T-cell (primary cell): Measurements from ENCODE around the gene CDK6. TPM values are rescaled to one million over a fixed set of nuclear protein-coding genes. Genes with fewer than 3 reads are reported as not detected.

Experiments used
- ATAC-seq, 4 experiments: fragments of 200-7000 bp in 3 of 4; fragments of 150-1000 bp in 1 of 4; cut with Tn5 transposase; replicated peaks in 1 of 4; 1 replicate in 3 of 4; 2 replicates in 1 of 4; pipeline ENCODE4 v1.10.0; 2021; ENCODE audit warnings: moderate library complexity in 3 of 4, mild to moderate bottlenecking in 2 of 4, moderate number of reproducible peaks in 1 of 4
- CTCF ChIA-PET, 2 donors: fragments of 300-600 bp; sonication (Branson Sonifier 250); formaldehyde crosslinking; loops; one replicate each; lab custom pipeline; 2022; ENCODE audit warnings: antibody characterized with exemption in 2 of 2; lab: Charles Lee
- POLR2A ChIA-PET, 2 donors: fragments of 300-600 bp; sonication (Branson Sonifier 250); formaldehyde crosslinking; loops; one replicate each; lab custom pipeline; 2022; ENCODE audit warnings: antibody characterized with exemption in 2 of 2; lab: Charles Lee
- DNase-seq, 35 experiments: peaks; one replicate each; pipeline versions ENCODE4 v3.0.0 to v3.0.0-alpha.2; 2013 to 2023
- H3K27ac ChIP-seq: one replicate; pipeline ENCODE4 v1.5.1; 2013; ENCODE audit warnings: low read length
- H3K27me3 ChIP-seq, 2 experiments: replicated peaks in 1 of 2; 1 replicate in 1 of 2; 2 replicates in 1 of 2; pipeline versions ENCODE4 v1.6.1 to v1.7.0; 2013; ENCODE audit warnings: low read length in 1 of 2, mixed read lengths in 1 of 2; ENCODE audit not compliant: control insufficient read depth in 2 of 2, insufficient read depth in 2 of 2; ENCODE audit errors: extremely low read depth in 1 of 2
- H3K36me3 ChIP-seq, 2 donors: 1 replicate in 1 of 2; 2 replicates in 1 of 2; pipeline versions ENCODE4 v1.6.1 to v1.7.0; 2013; ENCODE audit warnings: low read length in 1 of 2; ENCODE audit not compliant: control insufficient read depth in 2 of 2, insufficient read depth in 1 of 2; ENCODE audit errors: extremely low read depth in 1 of 2
- H3K4me1 ChIP-seq, 2 experiments: 1 replicate in 1 of 2; 2 replicates in 1 of 2; pipeline versions ENCODE4 v1.6.1 to v1.7.0; 2013; ENCODE audit warnings: low read length in 2 of 2, mixed read lengths in 1 of 2; ENCODE audit not compliant: insufficient read depth in 2 of 2, control insufficient read depth in 1 of 2; ENCODE audit errors: extremely low read depth in 1 of 2
- H3K4me3 ChIP-seq, 2 donors: 1 replicate in 1 of 2; 2 replicates in 1 of 2; pipeline versions ENCODE4 v1.5.1 to v1.7.0; 2013; ENCODE audit warnings: mild to moderate bottlenecking in 2 of 2, low read length in 1 of 2, moderate library complexity in 1 of 2; ENCODE audit not compliant: control insufficient read depth in 1 of 2; ENCODE audit errors: extremely low read depth in 1 of 2
- H3K9me3 ChIP-seq: 2 replicates; pipeline ENCODE4 v1.7.0; 2013
- H3K27ac Mint-ChIP-seq, 2 donors: one replicate each; pipeline ENCODE4 v1.8.0; 2020 to 2021; ENCODE audit warnings: mild to moderate bottlenecking in 2 of 2, mixed read lengths in 2 of 2
- H3K27me3 Mint-ChIP-seq, 2 donors: one replicate each; pipeline ENCODE4 v1.8.0; 2021 to 2022; ENCODE audit warnings: mixed read lengths in 2 of 2
- H3K36me3 Mint-ChIP-seq: one replicate; pipeline ENCODE4 v1.8.0; 2021; ENCODE audit warnings: mixed read lengths
- H3K4me1 Mint-ChIP-seq, 3 donors: one replicate each; pipeline ENCODE4 v1.8.0; 2020 to 2022; ENCODE audit warnings: mixed read lengths in 3 of 3, mild to moderate bottlenecking in 1 of 3
- H3K4me3 Mint-ChIP-seq, 3 donors: one replicate each; pipeline ENCODE4 v1.8.0; 2020 to 2022; ENCODE audit warnings: mild to moderate bottlenecking in 3 of 3, mixed read lengths in 3 of 3, moderate library complexity in 3 of 3
- H3K9me3 Mint-ChIP-seq, 3 donors: one replicate each; pipeline ENCODE4 v1.8.0; 2020 to 2022; ENCODE audit warnings: mixed read lengths in 3 of 3
- WGBS: methylation state at CpG from one replicate; pipeline ENCODE4 v1.1.5; 2013; ENCODE audit warnings: missing lambda C conversion rate; ENCODE audit not compliant: insufficient coverage; 5-methylcytosine and 5-hydroxymethylcytosine counted together
- total RNA-seq, 35 experiments: library from RNA in 6 of 35; stranded (reverse) in 6 of 35; fragments of 120-200 nt in 1 of 35; gene quantifications; one replicate each; pipeline versions ENCODE4 v1.2.1 to v1.2.4 and lab custom pipeline; 2013 to 2026

Gene CDK6
- total RNA-seq, 5 donors from 2014 or later (not counting 1 experiment from before 2014, with no cell fraction given): 29.8 to 107 (median 43.9) TPM

DNA sequence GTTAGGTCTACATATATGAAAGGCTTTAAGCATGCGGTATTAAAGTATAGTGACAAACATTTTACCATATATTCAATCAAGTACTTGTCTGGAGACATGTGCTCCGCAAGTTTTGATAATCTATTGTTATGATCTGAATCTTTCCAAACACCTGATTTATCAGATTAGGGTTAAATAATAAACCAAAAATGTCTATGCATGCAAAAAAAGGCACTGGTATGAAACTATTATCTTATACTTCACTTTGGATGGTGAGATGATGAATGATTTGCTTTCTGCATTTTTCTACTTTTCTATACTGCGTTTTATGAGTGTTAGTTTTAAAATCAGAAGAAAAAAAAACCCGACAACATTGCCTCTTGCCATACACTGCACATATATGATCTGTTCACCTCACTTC lies 208.4 kb downstream of the CDK6 start:
- H3K9me3 Mint-ChIP-seq: peaks cover 0 to 6% (median 2%) of the 10 kb centered on the region in 3 donors
- peaks cover 3 to 17% of the 10 kb centered on the region in 2 experiments for H3K4me1 ChIP-seq
- H3K4me3 ChIP-seq: no peak overlapping the region
- peaks cover 40% of the 10 kb centered on the region for H3K36me3 Mint-ChIP-seq
- CTCF ChIA-PET: no interaction called here
- no peaks in the 10 kb centered on the region for H3K27me3 ChIP-seq
- no peaks in the 10 kb centered on the region for H3K36me3 ChIP-seq
- no peaks in the 10 kb centered on the region for H3K27me3 Mint-ChIP-seq
- DNase-seq (no peak), ATAC-seq (no peak)
- peaks cover 3% of the 10 kb centered on the region for H3K9me3 ChIP-seq
- H3K27ac ChIP-seq: no peak overlapping the region
- no peak overlapping the region for H3K4me3 Mint-ChIP-seq
- H3K4me1 Mint-ChIP-seq: peaks cover 40 to 61% (median 54%) of the 10 kb centered on the region in 3 donors
- no peak overlapping the region for H3K27ac Mint-ChIP-seq
- POLR2A ChIA-PET: no interaction called here
- WGBS: no CpG with 5 or more reads among the region's 4 CpGs

DNA sequence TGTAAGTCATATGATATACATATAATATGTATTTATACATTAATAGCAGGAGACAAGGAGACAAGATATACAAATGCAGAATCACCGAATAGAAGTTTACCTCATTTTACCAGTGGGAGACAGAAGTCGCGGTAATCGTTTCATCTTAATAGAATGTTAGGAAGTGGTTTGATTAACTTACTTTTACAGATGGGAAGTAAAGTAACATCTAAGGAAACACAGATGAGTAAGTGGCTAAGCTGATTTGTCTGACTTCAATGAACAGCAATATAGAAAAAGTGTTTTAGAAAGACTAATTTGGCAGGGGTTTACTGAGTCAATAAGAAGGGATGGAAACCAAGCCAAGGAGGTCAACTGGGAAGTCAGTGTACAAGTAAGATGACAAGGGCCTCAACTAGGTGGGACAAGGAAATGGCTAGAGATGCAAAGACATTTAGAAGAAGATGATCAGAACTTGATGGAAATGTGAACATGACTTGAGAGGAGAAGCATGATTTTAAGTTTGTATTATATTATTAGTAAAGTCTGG lies 210.0 kb downstream of the CDK6 start:
- Mint-ChIP-seq H3K36me3 (peaks cover 45% of the 10 kb centered on the region), H3K4me3 (peak overlapping the region in 2 of 3 donors; percentile 5 to 35), H3K9me3 (peaks cover 0 to 6% (median 2%) of the 10 kb centered on the region in 3 donors), H3K27me3 (no peaks in the 10 kb centered on the region), H3K27ac (peak overlapping the region; percentile 75 to 89), H3K4me1 (peaks cover 36 to 64% (median 56%) of the 10 kb centered on the region in 3 donors)
- Histone ChIP-seq H3K36me3 (peaks cover 0 to 2% of the 10 kb centered on the region in 2 donors), H3K9me3 (peaks cover 3% of the 10 kb centered on the region), H3K27me3 (no peaks in the 10 kb centered on the region), H3K4me3 (no peak overlapping the region), H3K27ac (no peak overlapping the region), H3K4me1 (peaks cover under 1 to 27% of the 10 kb centered on the region in 2 experiments)
- no CpG with 5 or more reads among the region's 4 CpGs for WGBS
- DNase-seq (no peak), ATAC-seq (peak in 1 of 4 experiments; percentile 40)
- POLR2A ChIA-PET: no interaction called here
- CTCF ChIA-PET: no interaction called here

DNA sequence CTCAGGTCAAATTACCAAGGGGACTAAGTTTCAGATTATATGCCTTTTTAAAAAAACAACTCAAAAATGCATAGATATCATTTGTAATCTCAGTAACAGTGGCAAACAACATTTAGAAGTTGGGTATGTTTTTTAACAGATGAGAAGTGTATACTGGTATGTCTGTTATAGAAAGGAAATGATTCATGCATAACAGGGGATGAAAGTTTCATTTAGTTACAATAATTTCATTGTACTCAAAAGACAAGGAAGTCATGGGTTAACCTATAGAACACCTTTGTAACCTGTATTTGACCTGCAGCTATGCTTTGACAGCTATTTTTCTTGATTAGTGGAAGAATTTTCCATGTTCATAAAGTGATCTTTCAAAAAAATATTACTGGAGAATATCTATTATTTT lies 210.8 kb downstream of the CDK6 start:
- CTCF ChIA-PET: no interaction called here
- peak overlapping the region; percentile 69 to 87 for H3K27ac Mint-ChIP-seq

DNA sequence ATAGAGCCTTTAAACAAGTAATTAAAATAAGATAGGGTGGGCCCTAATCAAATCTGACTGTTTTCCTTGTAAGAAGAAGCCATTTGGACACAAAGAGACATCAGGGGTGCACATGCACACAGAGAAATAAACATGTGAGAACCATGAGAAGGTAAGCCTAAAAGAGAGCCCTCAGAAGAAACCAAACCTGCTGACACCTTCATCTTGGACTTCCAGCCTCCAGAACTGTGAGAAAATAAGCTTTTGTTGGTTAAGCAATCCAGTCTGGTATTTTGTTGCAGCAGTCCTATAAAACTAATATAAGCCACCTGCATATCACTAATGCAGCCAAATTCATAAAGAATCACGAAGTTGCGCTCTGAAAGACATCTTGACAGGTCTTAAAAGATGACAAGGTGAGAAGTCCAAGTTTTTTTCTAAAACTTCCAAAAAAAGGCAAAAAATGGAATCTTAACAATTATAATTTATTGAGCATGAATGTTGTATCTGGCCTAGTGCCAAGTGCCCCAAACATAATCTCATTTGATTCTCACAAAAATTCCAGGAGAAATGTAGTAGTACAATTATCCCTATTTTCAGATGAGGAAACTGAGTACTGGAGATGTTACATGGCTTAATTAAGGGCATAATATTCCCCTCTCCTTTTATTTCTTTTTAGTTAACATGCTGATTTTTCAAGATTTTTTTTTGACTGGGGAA lies 211.9 kb downstream of the CDK6 start:
- H3K9me3 Mint-ChIP-seq: no peaks in the 10 kb centered on the region
- no peaks in the 10 kb centered on the region for H3K27me3 Mint-ChIP-seq
- POLR2A ChIA-PET: no interaction called here
- Histone ChIP-seq H3K36me3 (peaks cover 0 to 2% of the 10 kb centered on the region in 2 donors), H3K4me3 (no peak overlapping the region), H3K27me3 (no peaks in the 10 kb centered on the region), H3K9me3 (peaks cover 3% of the 10 kb centered on the region), H3K27ac (no peak overlapping the region), H3K4me1 (peaks cover 4 to 31% of the 10 kb centered on the region in 2 experiments)
- peak overlapping the region; percentile 22 to 87 for H3K27ac Mint-ChIP-seq
- no peak for ATAC-seq
- no CpG with 5 or more reads among the region's 2 CpGs for WGBS
- DNase-seq: no peak
- peaks cover 42% of the 10 kb centered on the region for H3K36me3 Mint-ChIP-seq
- no peak overlapping the region for H3K4me3 Mint-ChIP-seq
- CTCF ChIA-PET: interaction anchor here (0.6 to 0.7 kb wide), 3 partner anchors 308 to 730 kb away, joined by 3 to 4 read pairs (median 3); no protein-coding TSS in a partner anchor
- H3K4me1 Mint-ChIP-seq: peaks cover 39 to 61% (median 61%) of the 10 kb centered on the region in 3 donors

More for the DNA sequence above, 210.8 kb downstream of the CDK6 start:
- H3K27ac ChIP-seq: peak overlapping the region; percentile 9
- peaks cover 3% of the 10 kb centered on the region for H3K9me3 ChIP-seq
- peaks cover 39 to 61% (median 61%) of the 10 kb centered on the region in 3 donors for H3K4me1 Mint-ChIP-seq
- peaks cover 45% of the 10 kb centered on the region for H3K36me3 Mint-ChIP-seq
- H3K4me3 Mint-ChIP-seq: no peak overlapping the region
- no peaks in the 10 kb centered on the region for H3K27me3 ChIP-seq
- H3K27me3 Mint-ChIP-seq: no peaks in the 10 kb centered on the region
- no peak for DNase-seq
- no peak overlapping the region for H3K4me3 ChIP-seq
- peaks cover 0 to 6% (median 2%) of the 10 kb centered on the region in 3 donors for H3K9me3 Mint-ChIP-seq
- peaks cover 0 to 2% of the 10 kb centered on the region in 2 donors for H3K36me3 ChIP-seq
- peaks cover 4 to 31% of the 10 kb centered on the region in 2 experiments for H3K4me1 ChIP-seq
- peak in 3 of 4 experiments; percentile 33 to 54 (median 49) for ATAC-seq
- POLR2A ChIA-PET: no interaction called here

DNA sequence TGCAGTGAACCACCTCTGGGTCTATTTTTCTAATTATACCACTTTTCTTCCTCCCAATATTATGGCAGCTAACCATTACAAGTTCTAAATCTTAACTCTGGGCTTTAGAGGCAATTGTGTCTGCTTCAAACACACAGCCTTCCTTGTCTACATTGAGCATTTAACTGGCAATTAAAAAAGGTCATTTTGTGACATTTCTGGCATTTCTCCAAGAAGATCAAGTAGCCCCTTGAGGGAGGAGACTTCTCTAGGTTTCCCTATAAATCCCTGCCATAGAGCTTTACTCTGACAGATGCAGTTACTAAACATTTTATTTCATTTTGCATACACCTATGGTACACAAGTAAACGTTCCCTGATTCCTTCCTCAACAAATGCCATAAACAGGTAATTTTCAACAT lies 212.8 kb downstream of the CDK6 start:
- H3K27ac ChIP-seq: no peak overlapping the region
- H3K4me3 Mint-ChIP-seq: no peak overlapping the region
- H3K9me3 ChIP-seq: peaks cover 3% of the 10 kb centered on the region
- H3K27me3 ChIP-seq: no peaks in the 10 kb centered on the region
- no CpG with 5 or more reads among the region's 1 CpG for WGBS
- ChIA-PET CTCF (no interaction called here), POLR2A (interaction anchor here in 1 of 2 donors (0.6 kb wide), 1 partner anchor 33 kb away, joined by 3 read pairs; the partner anchor contains the start of gene FAM133B)
- no peak overlapping the region for H3K4me3 ChIP-seq
- H3K4me1 Mint-ChIP-seq: peaks cover 39 to 57% (median 55%) of the 10 kb centered on the region in 3 donors
- H3K27ac Mint-ChIP-seq: peak overlapping the region in 1 of 2 donors; percentile 6
- H3K36me3 ChIP-seq: peaks cover 0 to 2% of the 10 kb centered on the region in 2 donors
- peaks cover 4 to 31% of the 10 kb centered on the region in 2 experiments for H3K4me1 ChIP-seq
- peaks cover 37% of the 10 kb centered on the region for H3K36me3 Mint-ChIP-seq
- H3K27me3 Mint-ChIP-seq: no peaks in the 10 kb centered on the region
- no peaks in the 10 kb centered on the region for H3K9me3 Mint-ChIP-seq
- ATAC-seq (no peak), DNase-seq (no peak)

DNA sequence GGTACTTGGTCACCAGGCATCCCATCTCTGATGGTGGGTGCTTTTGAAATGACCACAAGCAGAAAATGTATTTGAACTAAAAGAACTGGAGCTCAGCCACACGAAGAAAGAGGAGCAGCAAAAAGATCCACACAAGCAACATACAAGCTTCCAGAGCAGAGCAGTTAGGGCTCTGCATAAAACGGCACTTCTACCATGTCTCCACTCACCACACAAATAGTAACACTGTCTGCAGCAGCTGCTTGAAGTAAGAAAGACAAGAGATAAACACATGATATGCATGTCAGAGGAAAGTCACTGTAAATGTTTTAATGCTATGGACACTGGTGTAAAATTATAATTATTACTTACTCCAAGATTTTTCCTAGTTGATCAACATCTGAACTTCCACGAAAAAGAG lies 213.7 kb downstream of the CDK6 start:
- H3K36me3 Mint-ChIP-seq: peaks cover 35% of the 10 kb centered on the region
- Histone ChIP-seq H3K4me3 (no peak overlapping the region), H3K27me3 (no peaks in the 10 kb centered on the region), H3K9me3 (peaks cover 3% of the 10 kb centered on the region), H3K4me1 (peaks cover 4 to 31% of the 10 kb centered on the region in 2 experiments), H3K27ac (no peak overlapping the region), H3K36me3 (peaks cover 0 to 5% of the 10 kb centered on the region in 2 donors)
- DNase-seq (no peak), ATAC-seq (no peak)
- WGBS: no CpG with 5 or more reads among the region's 3 CpGs
- ChIA-PET CTCF (no interaction called here), POLR2A (no interaction called here)
- no peaks in the 10 kb centered on the region for H3K9me3 Mint-ChIP-seq
- H3K27me3 Mint-ChIP-seq: no peaks in the 10 kb centered on the region
- H3K27ac Mint-ChIP-seq: peak overlapping the region in 1 of 2 donors; percentile 61
- peaks cover 39 to 53% (median 48%) of the 10 kb centered on the region in 3 donors for H3K4me1 Mint-ChIP-seq
- no peak overlapping the region for H3K4me3 Mint-ChIP-seq
